Esophagus squamous epithelium (tissue), 4 donors: ENCODE data around the gene UNC13C.

Experiments used
- CTCF ChIP-seq, 6 experiments: fragments of 450-650 bp in 4 of 6; fragments of 200-600 bp in 2 of 6; sonication (generic) in 2 of 6; IDR thresholded peaks; one replicate each; pipeline ENCODE4 v1.5.1; 2016 to 2019; ENCODE audit warnings: antibody characterized with exemption in 6 of 6, mild to moderate bottlenecking in 4 of 6, moderate library complexity in 4 of 6
- POLR2A ChIP-seq, 4 donors: fragments of 450-650 bp; IDR thresholded peaks; one replicate each; pipeline ENCODE4 v1.6.1; 2017; ENCODE audit warnings: antibody characterized with exemption in 4 of 4, mild to moderate bottlenecking in 4 of 4, moderate library complexity in 3 of 4

GRCh38 chr15:53979051-53979788 lies 979 bp downstream of the UNC13C start:
- no peak for TF ChIP-seq POLR2A (IDR thresholded peaks at IDR 0.05)
- TF ChIP-seq CTCF (IDR thresholded peaks at IDR 0.05): no peak
